Stomach (tissue), 4 donors: ENCODE data around the gene SCN8A.

Experiments used
- CTCF ChIP-seq, 7 experiments: fragments of 450-650 bp in 4 of 7; fragments of 200-600 bp in 3 of 7; sonication (generic) in 3 of 7; IDR thresholded peaks; one replicate each; pipeline ENCODE4 v1.5.1; 2016 to 2019; ENCODE audit warnings: antibody characterized with exemption in 7 of 7, control low read depth in 2 of 7, mild to moderate bottlenecking in 1 of 7
- EP300 ChIP-seq: sonication (generic); formaldehyde crosslinking; IDR thresholded peaks from one replicate; pipeline ENCODE4 v1.6.1; 2017; ENCODE audit warnings: antibody characterized with exemption
- POLR2A ChIP-seq, 4 donors: fragments of 450-650 bp; IDR thresholded peaks; one replicate each; pipeline ENCODE4 v1.6.1; 2016; ENCODE audit warnings: antibody characterized with exemption in 4 of 4, control low read depth in 2 of 4, mild to moderate bottlenecking in 1 of 4, moderate library complexity in 1 of 4
- POLR2AphosphoS5 ChIP-seq, 3 donors: sonication (generic); formaldehyde crosslinking; IDR thresholded peaks; one replicate each; pipeline ENCODE4 v1.6.1; 2016; ENCODE audit warnings: antibody characterized with exemption in 3 of 3

GRCh38 chr12:51689983-51690382, 99.0 kb downstream of the SCN8A start:
- no peak for TF ChIP-seq CTCF (IDR thresholded peaks at IDR 0.05)
- TF ChIP-seq POLR2AphosphoS5 (IDR thresholded peaks at IDR 0.05) = no peak
- no peak for TF ChIP-seq POLR2A (IDR thresholded peaks at IDR 0.05)
- no peak for TF ChIP-seq EP300
